DMS53 treated with DMSO at 0.1 percent for 48 hours (cell line): ENCODE data around the gene ATG2B.
"Not testable (repeated sequence)": the region's sequence is repeated elsewhere in the genome, so short reads cannot be mapped to it uniquely, and the experiment has no call there.

Experiments
- DNase-seq: peaks from one replicate; lab custom pipeline; 2025; ENCODE audit not compliant: unreplicated experiment; lab: John Stamatoyannopoulos, UW

Gene ATG2B

DNA sequence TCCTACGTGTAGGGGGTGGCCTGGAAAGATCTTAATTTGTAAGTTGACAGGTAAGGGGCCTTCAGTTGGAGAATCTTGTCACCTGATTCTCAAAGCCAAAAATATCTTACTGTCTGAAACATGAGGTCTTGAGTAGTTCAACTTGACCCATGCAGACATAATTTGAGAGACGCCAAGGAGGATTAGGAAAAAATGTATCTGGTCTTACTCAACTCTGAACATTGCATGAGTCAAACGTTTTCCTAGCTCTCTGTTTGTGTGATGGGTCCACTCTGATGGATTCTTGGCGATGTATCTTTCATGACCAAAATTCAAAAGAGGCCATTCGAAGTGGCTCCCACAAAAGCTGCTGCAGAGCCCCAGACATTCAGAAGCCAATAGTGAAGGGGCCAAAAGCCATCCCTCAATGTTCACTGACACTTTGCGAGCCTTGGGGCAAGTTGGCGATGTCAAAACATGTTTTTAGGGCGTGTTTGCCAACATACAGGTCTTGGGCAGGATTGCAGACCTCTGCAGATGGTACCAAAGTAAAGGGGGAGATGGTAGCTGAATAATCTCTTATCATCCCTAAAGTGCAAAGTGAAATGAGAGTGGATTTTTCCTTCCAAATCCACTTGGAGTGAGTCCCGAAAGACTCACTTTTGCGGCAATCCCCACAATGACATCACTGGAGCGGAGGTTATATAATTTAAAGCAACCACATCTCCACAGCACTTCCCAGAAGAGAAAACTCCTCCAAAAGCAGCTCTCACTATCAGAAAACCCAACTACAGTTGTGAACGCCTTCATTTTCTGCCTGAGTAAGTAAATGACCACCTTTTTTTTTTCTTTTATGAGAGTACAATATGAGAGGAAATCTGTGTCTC is 107.4 kb downstream of the ATG2B start, which contains the start of gene BDKRB1:
BDKRB1 (plus strand) TSS at position 710 of the 866 bp plus-strand sequence. CDS start 7,473 bp downstream, outside the sequence.
- no peak for DNase-seq

DNA sequence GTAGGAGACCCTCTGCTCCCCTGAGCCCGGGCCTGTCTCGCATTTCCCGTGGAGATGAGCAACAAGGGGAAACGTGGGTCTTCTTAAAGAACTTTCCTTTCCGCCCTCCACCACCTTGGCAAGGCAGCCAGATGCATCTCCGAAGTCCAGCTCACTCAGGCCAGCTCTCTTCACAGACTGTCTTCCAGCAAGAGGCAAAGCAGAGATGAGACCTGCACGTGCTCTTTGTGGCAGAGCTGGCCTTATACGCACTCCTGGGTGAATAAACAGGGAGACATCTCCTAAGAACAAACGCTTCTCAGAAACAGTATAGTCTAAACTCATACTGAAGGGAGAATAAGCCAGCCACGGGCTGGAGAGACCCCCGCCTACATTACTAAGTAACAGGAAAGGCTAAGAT is 108.5 kb downstream of the ATG2B start:
- DNase-seq = no peak

DNA sequence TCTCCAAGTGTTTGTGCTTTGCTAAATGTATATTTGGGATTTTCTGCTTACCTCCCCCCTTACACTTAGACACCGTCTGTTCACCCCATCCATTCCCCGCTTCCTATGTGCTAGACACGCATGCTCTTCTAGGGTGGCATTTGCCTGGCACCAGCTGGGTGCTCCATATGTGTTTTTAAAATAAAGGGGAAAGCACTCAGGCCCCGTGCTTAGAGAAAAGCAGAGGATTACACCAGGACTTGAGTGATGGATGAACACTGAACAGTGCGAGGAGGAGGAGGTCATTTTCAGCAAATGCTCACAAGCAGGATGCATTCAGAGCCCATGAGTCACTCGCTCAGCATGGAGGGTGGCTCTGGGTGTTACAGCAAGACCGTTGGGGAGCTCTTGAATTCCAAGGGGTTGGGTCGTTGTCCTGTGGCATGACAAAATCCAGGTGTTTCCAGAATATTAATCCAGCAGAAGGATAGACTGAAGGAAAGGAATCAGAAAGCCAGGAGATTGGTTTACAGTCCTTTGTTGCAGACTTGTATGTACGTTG is 110.1 kb downstream of the ATG2B start:
- no peak for DNase-seq

DNA sequence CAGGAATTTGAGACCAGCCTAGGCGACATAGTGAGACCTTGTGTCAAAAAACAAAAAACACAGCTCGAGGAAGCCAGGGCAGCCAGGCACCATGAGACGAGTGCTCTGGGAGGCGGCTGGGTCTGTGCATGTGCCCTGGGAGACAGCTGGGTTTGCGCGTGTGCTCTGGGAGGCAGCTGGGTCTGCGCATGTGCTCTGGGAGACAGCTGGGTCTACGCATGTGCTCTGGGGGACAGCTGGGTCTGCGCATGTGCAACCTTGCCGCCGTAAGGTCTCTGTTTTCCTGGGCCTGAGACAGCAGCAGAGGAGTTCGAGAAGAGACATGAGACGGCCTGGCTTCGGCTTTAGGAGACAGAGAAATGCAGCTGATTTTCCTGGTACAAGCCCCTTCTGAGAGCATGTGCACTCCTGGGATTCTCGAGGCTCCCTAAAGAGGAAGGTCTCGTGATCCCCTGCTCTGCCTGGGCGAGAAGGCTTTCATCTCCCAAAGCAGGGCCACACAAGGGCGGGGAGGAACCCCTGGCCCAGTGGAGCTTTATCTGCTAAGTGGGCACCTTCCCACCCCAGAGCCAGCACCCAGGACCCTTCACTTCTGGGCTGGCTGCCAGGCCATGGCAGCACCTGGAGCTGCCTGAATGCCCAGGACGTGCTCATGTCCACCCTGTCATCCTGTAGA is 110.7 kb downstream of the ATG2B start:
- peak; percentile 71 for DNase-seq

DNA sequence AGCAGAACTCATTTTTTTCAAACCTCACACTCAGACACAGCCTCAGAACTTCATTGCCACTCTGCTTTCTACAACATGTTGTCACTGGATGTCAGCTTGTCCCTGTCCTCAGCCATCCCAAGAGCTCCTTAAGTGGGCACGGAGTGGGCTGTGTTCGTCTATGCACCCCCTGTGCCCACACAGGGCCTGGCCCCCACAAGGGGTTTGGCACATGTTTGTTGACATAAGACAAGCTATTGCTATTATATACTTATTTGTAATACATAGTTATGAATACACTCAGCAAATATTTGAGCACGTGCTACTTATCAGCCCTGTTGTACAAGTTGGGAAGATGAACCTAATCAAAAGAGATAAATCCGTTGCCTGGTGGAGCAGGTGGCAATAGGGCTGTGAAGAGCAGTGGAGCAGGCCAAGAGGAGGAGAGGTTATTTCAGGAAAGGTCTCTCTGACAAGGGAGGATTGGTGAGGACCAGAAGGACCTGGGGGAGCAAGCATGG is 111.4 kb downstream of the ATG2B start:
- DNase-seq = no peak

DNA sequence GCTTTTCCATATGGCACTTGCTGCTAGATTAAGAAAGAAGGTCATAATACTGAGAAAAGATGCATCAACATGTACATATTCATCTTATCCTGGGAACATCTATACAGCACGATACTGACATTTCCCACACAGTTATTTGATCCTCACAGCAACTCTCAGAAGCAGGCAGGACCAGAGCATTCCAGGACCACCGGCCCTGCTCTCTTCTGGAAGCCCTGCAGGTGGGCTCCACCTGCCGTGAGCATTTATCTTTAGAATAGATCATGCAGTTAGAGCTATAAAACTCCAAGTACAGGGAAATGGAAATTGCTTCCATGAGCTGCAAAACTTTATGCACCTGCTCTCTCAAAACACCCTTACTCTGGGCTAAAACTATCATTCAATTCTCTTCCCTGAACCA is 112.7 kb downstream of the ATG2B start:
- no peak for DNase-seq

DNA sequence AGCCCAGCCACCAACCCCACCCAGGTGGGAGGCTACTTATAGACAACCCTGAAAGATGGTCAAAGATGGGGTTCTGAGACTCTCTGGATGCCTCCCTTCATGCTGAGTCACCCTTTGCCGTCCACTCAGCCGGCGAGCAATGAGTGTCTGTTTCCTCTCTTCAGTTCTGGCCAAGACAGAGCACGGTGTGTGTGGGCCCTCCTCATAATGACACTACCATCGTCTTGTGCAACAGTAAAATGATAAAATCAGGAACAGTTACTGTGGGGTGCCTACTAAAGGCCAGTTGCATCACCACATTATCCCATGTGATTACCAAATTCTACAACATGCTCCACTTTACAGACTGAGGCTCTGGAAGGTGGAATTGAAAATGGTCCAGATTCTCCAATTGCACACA is 114.1 kb downstream of the ATG2B start:
- DNase-seq = no peak

DNA sequence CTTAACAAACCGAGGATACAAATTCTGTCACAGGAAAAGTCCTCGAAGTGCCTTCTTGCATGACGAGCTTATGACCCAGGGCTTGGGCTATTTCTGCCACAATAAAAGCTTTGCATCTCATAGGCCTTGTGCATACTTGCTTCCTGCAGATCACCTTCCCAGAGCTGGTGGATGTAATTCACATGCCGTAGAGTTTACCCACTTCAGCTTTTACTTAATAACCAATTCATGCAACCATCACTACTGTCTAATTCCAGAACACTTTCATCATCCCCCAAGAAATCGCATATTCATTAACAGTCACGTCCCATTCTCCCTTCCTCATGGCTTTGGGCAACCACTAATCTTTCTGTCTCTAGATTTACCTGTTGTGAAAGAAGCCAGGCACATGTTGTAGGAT is 116.1 kb downstream of the ATG2B start:
- no peak for DNase-seq

DNA sequence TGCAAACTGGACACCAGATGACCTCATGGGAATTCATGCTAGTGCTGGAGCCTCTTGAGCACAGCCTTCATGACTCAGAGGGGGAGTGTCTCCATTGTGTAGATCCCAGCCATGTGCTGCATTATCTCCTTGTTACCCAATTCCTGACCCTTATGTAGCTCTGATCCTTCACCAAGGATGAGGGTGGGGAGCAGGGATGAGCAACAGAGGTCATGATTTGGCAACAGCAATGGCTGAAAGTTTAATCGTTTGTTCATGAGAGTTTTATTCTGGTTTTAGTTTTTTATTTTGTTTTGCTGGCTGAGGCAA is 116.6 kb downstream of the ATG2B start:
- peak; percentile 60 for DNase-seq

DNA sequence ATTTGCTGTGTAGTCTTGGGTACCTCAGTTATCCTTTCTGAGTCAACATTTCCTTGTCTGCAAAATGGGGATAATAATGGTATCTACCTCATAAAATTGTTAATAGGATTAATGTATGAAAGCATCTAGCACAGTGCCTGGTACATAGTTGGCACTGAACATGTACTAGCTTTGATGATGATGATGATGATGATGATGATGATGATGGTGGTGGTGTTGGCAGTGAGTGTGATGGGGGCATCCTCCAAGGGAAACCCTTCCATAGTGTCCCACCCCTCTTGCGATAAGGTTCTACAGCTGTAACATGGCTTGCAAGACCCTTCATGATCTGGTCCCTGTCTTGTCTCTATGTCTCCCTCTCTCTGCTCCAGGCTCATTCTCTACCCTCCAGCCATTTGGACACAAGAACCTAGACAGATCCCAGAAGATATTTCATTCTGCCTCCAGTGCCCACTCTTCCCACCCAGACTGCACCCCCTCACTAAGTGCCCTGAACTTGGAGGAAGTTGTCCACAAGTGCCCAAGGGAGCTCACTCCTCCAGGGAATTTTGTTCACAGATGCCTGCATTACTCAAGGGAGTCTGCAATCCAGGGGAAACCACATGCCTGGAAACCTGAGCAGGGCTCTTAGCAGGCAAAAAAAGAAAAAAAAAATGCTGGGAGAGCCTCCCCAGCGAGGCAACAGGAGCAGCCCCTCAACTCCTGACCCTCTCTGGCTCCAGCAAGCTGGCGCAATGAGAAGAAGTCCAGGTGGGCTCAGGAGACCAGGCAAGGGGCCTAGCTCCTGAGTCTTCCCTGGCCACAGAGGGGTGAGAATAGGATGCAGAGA is 117.2 kb downstream of the ATG2B start:
- DNase-seq = no peak

DNA sequence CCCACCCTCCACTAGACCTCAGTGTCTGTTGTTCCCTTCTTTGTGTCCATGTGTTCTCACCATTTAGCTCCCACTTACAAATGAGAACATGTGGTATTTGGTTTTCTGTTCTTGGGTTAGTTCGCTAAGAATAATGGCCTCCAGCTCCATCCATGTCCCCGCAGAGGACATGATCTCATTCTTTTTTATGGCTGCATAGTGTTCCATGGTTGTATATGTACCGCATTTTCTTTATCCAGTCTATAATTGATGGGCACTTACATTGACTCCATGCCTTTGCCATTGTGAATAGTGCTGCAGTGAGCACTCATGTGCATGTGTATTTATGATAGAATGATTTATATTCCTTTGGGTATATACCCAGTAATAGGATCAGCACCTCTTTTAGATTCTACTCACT is 118.1 kb downstream of the ATG2B start:
- not testable (repeated sequence) for DNase-seq

DNA sequence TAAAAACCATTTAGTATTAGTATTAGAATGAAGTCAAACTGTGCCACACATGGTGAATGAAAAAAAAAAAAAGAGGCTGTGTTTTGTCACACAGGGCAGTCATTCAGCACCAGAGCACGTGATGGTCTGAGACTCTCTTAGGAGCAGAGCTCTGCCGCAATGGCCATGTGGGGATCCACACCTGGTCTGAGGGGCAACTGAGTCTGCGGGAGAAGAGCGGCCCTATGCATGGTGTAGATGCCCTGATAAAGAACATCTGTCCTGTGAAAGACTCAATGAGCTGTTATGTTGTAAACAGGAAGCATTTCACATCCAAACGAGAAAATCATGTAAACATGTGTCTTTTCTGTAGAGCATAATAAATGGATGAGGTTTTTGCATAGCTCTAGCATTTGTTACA is 119.4 kb downstream of the ATG2B start:
- DNase-seq = no peak

DNA sequence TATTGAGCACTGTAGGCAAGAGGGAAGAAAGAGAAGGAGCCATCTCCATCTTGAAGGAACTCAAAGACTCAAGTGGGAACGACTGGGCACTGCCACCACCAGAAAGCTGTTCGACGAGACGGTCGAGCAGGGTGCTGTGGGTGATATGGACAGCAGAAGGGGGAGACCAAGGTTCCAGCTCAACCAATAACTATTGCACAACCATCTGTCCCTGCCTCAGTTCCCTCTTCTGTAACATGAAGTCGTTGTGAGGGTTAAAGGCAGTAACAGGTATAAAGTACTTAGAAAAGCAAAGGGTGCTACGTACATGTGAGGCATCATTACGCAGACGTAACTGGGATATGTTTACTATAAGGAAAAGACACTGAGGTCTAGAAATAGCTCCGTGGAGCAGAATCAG is 121.0 kb downstream of the ATG2B start:
- DNase-seq = no peak

DNA sequence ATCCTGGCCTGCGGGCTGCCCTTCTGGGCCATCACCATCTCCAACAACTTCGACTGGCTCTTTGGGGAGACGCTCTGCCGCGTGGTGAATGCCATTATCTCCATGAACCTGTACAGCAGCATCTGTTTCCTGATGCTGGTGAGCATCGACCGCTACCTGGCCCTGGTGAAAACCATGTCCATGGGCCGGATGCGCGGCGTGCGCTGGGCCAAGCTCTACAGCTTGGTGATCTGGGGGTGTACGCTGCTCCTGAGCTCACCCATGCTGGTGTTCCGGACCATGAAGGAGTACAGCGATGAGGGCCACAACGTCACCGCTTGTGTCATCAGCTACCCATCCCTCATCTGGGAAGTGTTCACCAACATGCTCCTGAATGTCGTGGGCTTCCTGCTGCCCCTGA is 122.5 kb downstream of the ATG2B start:
- DNase-seq = no peak

DNA sequence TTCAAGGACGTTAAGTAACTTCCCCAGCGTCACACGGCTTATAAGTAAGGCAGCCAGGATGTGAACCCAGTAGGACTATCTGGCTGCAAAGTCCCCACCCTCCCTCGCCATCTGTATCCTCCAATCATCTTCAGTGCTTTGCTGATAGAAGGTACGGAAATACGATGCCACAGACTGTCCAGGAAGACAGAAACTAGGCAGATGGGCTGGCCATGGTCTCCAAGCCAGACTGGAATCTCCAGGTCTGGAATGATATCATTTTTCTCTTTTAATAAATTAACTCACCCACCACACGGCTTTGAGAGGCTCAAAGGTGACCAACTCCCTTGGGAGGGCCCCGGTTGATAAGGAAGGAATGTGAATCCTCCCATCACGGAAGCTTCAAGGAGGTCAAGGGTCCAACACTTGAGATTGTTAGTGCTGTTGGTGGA is 123.4 kb downstream of the ATG2B start:
- DNase-seq = no peak

DNA sequence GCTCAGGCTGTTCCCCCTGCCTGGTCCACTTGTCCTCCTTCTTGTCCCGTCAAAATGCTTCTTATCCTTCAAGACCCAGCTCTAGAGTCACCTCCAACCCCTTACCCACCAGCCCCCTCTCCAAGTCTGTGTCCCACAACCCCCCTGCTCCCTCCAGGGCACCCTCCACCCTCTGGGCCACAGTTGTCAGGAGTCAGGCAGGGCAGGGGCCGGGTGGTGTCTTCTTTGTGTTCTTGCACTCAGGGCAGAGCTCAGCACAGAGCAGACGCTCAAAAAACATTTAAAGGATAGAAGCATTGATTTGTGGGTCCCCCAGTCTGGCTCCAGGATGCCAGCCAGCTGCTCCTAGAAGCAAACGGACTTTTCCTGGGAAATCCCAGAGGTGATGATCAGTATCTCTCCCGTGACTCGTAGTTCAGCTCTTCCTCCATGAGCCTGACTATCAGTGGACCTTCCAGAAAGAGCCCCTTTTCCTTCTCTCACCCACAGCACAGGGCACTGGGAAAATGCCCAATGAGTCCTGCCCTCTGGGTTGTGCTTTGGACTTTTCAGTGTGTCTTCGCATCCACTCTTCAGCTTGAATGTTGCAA is 124.4 kb downstream of the ATG2B start:
- no peak for DNase-seq

DNA sequence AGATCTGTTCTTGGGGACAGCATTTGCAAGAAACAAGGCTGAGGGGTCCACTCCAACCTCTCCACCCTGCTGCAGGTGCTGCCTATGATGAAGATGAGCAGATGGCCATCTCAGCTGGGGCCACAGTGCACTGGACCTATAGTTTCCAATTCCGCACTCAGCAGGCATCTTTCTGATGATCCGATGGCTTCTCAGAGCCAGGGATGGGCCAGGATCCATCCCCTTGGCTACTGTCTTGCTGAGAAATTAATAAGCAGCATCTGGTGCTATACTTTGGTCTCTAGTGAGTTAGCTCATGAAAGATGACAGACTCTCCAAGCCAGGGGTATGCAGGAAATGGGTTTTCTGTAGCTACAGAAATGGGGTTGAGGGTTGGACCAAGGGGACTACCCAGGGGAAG is 125.5 kb downstream of the ATG2B start:
- DNase-seq = no peak

DNA sequence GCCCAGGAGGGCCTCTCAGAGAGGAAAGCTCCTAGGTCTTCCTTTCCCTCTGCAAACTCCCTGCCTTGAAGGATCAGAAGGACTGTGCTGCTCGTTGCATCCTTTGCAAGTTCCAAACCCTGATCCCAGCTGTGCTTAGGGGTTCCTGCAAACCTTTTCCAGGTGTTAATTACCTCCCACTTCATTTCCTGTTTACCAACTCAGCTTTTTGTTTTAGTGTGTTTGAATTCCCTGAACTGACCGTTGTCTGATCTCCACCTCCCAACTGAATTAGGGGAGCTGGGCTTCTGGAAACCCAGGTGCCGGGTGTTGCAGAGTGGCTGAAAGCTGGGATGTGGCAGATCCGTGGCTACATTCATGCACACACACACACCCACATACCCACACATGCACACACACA is 127.7 kb downstream of the ATG2B start:
- no peak for DNase-seq

DNA sequence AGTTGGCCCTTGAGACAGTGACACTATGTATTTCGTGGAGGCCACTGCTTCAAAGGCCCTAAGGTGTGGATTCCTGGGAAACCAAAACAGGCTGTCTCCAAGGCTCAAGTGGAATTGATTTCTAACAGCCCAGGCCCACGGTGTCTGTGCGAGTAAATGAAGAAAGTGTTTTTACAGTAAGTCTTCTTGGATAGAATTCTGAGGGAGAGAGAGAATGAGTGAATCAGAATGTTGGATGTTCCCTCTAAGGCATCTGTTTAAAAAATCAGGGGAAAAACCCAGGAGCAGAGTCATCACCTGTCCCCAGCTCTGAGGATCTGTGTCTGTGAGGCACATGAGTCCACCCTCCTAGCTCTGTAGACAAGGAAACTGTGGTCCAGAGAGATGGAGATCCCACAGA is 129.5 kb downstream of the ATG2B start:
- DNase-seq = no peak

DNA sequence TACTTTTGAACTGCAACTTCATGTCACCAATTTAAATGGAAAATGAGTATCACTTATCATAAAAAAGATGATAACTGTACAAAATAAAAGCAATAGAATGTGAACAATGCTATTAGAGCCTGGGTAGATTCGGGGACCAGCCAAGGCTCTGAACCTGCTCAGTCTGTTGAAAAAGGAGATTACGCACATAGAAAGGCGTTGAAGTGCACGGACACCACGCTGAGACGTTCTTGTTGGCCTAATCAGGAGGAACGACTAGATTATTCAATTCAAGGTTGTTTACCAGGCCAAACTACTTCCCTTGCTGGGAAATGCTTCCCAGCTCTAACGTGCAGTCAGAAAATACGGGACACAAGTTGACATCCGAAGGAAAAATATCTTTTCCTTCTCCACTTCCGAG is 130.6 kb downstream of the ATG2B start:
- DNase-seq = no peak
